ENCODE results near the gene TSPOAP1. TPM values are rescaled to one million over a fixed set of nuclear protein-coding genes. Genes with fewer than 3 reads are reported as not detected.

TSPOAP1 gene
- total RNA-seq, 1 donor from 2014 or later: 0.16 TPM

DNA sequence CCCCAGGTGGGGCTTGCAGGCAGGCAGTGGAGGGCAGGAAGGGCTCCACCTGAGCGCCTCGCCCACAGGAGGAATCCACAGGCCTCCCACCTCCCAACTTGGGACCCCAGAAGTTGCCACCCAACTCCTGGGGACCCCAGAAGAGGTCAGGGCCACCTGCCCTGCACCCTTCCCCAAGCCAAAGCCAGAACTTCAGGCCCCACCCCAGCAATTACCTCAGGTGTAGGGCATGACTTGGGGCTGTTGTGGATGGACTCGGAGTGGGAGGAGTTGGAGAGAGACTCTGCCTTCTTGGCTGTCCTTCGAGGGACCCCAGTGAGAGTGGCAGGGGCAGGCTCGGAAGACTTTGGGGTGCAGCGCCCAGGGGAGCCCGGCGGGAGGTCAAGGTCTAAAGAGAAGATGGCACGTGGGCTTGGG, 10.5 kb downstream of the TSPOAP1 start:
- no peak for DNase-seq (ENCODE audit: low read depth)

DNA sequence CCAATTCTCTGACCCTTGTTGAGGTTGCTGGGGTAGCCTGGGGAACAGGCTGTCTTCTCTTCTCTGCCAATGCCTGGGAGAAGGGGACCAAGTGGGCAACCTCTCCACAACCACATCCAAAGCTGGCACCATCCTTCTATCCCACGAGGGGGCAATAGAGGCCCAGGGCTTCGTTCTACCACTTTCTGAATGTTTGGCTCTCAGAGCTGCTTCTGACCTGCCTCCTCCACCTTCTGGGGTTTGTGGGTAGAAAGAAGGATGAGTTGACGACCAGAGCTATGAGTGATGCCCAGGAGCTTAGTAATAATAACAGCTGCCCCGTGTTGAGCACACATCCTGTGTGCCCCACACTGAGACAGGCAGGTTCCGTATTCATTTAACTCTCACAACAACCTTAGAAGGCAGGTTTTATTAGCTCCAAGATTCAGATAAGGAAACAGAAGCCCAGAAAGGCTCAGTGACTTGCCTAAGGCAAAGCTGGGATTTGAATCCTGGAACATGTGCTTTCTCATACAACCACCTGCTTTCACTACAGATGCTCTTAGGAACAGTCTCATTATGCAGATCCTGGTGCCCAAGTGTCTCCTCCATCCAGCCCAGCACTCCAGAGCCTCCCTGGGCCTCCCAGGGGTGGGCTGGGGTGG, 11.1 kb downstream of the TSPOAP1 start:
- DNase-seq (ENCODE audit: low read depth): peak; percentile 64

DNA sequence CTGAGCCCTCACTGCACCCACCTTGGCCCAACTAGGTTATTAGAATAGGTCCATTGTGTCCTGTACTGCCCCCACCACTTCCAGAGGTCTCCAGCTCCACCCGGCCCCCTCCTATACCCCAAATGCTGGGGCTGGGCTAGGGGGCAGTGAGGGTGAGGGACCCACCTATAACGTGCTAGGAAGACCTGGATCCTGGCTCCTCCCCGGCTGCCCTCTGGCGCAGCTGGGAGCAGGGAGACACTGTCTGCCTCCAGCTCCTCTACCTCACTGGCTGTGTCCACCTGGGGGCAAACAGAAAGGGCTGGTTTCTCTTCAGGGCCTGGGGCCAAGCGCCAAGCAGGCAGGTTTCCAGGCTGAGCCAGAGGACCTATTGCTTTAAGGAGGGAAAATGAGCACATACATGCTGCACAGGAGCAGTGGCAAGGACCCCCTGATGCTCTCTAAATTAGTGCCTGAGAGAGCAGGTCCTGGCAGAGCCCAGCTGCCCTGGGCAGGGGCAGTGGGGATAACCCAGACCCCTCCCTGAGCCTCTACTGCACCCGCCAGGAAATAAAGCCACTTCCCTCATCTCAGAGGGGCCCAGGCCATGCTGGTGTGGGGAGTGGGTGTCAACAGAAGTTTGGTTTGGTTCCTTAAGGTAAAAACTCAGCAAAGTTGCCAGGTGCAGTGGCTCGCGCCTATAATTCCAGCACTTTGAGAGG, 12.2 kb downstream of the TSPOAP1 start:
- DNase-seq (ENCODE audit: low read depth): no peak

DNA sequence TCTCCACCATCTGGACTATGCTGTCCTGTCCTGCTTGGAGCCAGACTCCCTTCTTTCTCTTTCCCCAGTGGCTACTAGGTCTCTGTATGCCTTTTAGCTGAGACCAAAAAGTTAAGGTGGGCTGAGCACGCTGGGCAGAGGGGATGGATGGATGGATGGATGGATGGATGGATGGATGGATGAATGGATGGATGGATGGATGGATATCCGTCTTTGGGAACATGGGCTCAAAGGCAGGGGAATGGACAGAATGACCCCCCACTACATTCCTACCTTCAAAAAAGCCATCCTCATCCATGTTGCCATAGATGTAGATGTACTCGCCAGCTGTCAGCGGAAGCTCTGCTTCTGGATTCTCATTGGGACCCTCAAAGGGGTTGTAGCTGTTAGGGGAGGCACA, 12.8 kb downstream of the TSPOAP1 start:
- no peak for DNase-seq (ENCODE audit: low read depth)

DNA sequence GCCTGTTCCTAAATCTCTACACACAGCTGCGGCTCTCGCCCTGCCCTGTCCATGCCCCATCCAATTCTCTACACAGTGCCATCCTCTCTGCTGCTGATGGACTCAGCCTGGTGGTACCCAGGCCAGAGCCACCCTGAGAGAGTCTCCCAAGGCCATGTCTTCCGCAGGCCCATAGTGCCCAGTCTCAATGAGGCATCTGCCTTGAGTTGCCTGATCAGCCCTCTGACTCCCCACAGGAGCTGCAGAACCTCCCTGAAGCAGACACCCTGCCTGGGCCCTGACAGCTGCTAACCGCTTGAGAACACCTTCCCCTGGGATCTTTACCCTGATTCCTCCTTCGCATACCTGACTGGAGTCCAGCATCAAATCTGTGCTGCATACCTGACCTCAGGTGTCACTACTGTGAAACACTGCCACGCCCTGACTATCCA, 13.3 kb downstream of the TSPOAP1 start:
- DNase-seq (ENCODE audit: low read depth): no peak

DNA sequence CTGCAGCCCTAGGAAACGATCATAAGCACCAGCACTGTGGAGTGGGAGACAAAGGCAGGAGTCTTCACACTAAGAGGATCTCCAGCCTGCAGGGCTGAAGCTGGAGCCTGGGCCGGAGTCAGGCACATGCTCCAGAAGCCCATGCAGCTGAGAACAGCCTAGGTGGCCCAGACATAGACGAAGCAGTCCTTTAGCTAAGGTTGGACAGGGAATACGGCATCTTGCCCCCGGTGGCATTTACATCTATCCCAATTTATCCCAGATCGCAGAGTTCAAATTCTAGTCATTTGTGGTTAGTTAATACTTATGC, 13.9 kb downstream of the TSPOAP1 start:
- DNase-seq (ENCODE audit: low read depth): no peak

DNA sequence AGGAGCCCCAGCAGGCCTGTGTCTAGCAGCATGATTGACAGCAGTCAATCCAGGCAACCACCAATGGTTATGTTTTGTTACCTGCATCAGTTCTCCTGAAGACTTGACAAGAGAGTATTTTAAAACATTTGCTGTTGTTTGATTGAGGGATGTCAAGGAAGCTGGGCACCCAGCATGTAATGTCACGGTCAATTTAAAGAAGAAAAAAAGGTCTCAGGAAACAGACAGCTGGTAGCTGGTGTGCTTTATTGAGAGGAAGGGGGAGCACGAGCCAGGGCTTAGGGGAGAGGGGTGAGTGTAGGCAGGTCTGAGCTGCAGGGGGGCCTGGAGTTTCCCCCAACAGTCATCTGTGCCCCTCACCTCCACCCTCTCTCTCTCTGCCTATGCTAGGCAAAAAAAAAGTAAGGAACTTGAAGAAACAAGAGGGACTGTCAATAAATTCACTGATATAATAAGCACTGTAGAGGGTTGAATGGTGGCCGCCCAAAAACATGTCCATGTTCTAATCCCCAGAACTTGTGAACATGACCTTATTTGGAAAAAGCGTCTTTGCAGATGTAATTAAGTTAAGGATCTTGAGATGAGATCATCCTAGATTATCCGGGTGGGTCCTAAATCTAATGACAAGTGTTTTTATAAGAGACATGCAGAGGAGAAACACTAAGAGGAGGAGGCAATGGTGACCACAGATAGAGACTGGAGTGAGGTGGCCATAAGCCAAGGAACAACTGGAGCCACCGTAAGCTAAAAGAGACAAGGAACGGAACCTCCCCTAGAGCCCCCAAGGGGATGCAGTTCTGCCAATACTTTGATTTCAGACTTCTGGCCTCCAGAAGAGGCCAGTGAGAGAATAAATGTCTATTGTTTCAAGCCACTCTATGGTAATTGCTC, 14.5 kb downstream of the TSPOAP1 start:
- no peak for DNase-seq (ENCODE audit: low read depth)

DNA sequence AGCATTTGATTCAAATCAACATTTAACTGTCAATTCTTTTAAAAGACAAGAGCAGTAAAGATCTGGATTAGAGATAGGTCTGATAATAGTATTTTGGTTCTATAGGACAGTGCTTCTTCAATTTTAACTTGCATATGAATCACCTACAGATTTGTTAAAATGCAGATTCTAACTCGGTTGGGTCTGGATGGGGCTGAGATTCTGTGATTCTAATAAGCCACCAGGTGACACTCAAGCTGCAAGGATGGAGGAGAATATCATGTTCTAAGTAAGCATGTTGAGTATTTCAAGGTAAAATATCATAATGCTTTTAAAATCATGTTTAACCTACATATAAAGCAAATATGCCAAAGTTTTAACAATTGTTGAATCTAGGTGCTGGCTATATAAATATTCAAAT, 15.8 kb downstream of the TSPOAP1 start:
- no peak for DNase-seq (ENCODE audit: low read depth)

DNA sequence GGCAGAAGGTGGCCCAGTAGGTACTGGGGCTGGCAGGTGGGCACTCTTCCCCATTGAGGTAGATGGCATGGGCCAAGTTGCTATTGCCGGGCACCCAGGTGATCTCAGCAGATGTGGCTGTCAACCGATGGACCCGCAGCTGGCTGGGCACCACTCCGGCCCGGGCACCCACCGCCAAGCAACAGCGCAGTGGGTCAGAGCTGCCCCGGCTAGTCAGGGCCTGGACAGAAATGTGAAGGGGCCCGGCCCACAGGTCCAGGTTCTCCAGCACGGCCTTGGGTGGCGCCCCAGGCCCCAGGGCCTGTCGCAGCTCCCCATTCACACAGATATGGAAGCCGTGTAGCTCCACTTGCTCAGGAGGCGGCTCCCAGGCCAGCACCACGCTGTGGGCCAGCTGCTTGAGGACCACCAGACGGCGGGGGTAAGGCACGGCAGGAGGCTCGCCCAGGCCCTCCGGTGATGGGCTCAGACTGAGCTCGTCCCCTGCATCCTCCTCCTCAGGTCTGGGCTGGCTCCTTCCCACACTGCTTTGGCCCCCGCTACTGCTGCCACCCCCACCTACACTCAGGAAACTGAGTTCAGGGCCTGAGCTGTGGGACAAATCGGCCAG, 16.5 kb downstream of the TSPOAP1 start:
- no peak for DNase-seq (ENCODE audit: low read depth)

DNA sequence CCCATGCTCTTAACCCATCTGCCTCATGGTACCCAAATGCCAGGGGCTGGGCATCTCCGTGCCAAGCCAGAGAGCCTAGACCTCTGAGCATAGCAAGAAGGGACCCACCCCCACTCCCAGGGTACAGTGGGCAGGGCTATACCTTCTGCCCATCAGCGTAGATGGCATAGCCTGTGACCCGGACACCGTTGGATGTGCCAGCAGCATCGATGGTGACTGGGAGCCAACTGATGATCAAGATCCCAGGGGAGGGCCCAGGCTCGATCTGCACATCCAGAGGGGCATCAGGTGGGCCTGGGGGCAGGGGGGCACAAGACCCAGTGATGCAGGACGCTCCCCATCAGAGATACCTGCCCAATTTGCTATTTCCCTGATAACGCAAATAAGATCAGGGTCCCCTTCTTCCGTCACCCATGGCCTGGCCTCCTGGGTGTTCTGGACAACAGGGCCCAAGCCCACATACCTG, 17.1 kb downstream of the TSPOAP1 start:
- DNase-seq (ENCODE audit: low read depth): no peak

DNA sequence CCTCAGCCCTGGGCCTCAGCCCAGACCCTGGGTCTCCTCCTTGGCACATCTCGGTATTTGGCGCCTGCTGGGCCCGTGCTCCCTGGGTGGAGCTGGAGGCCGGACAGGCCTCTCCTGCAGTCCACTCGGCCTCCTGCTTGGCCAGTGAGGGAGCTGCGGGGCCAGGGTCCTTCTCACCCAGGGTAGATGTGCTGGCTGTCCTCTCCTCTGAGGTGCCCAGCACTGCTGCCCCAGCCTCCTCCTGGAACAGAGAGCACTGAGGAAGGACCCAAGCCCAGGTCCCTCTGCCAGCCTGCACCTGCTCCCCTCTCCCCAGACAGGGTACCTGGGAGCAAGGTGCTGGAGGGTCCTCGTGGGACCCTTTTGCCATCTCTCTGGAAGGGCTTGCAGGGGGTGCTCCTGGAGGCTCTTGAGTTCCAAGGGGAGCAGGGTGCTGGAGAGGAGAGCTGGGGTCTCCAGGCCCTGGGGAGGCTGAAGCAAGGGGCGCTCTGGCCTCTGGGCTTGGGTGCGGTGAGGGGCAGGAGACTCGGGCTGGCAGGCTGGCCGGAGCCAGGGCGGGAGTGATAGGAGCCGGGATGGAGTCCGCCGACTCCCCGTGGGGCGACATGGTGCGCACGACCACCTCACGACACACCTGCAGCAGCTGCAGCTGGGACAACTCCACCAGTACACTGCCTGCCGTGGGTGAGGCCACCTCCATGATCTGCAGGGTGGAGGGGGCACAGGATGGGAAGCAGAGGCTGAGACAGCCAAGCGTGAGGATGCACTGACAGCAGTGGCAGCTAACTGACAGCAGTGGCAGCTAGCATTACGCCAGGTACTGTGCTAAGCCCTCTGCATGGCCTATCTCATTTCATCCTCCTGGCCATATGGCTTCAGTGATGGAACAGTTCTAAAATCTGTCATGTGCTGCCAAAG, 17.8 kb downstream of the TSPOAP1 start:
- DNase-seq (ENCODE audit: low read depth): no peak

DNA sequence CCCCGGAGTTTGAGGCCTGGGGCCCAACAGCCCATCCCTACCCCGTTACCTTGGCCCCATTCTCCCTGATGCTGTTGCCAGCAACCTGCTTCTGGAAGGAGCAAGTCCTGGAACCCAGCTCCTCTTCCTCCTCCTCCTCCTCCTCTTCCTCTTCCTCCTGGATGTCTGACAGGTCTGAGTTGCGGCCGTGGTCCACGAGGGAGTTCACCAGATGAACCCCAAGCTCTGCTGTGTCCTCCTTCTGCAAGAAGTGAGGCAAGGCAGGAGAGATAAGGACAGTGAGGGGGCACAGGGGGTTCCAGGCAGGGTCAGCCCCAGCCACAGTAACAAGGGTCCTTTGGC, 18.7 kb downstream of the TSPOAP1 start:
- no peak for DNase-seq (ENCODE audit: low read depth)

DNA sequence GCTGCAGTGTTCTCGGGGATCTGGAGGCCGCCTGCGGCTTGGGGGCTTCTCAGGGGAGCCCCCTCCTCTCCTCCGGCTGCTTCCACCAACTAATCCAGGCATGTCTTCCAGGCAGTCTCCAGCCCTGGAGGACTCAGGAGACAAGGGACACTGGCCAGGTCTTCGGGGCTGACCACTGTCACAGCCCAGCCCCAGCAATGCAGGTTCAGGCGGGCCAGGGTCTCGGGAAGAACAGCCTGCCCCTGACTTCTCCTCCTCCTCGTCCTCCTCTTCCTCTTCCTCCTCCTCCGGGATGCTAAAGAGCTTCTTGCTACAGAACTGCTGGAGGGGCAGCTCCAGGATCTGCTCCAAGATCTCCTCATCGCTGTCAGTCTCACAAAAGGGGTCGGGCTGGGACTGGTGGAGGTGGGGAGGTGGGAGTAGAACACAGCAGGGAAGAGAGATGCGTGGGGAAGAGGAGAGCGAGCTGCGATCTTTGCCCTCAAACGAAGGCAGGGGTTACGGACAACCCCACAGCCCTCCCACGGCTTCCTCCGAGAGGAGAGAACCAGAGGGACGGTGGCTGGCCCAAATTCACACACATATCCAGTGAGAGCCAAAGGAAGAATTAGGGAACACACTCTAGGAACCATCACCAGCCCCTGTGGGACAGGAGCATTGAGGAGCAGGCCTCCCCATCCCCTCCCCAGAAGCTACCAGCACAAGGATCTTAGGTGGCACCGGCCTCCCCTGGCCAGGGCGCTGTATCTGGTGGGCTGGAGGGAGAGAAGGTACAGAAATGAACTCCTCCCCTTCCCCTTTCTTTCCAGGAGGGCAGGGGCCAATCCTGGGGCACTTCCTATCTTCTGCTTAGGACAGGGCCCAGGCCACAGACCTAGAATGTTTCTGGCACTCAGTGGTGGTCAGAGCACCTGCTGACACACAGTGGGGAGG, 19.3 kb downstream of the TSPOAP1 start:
- DNase-seq (ENCODE audit: low read depth): no peak

DNA sequence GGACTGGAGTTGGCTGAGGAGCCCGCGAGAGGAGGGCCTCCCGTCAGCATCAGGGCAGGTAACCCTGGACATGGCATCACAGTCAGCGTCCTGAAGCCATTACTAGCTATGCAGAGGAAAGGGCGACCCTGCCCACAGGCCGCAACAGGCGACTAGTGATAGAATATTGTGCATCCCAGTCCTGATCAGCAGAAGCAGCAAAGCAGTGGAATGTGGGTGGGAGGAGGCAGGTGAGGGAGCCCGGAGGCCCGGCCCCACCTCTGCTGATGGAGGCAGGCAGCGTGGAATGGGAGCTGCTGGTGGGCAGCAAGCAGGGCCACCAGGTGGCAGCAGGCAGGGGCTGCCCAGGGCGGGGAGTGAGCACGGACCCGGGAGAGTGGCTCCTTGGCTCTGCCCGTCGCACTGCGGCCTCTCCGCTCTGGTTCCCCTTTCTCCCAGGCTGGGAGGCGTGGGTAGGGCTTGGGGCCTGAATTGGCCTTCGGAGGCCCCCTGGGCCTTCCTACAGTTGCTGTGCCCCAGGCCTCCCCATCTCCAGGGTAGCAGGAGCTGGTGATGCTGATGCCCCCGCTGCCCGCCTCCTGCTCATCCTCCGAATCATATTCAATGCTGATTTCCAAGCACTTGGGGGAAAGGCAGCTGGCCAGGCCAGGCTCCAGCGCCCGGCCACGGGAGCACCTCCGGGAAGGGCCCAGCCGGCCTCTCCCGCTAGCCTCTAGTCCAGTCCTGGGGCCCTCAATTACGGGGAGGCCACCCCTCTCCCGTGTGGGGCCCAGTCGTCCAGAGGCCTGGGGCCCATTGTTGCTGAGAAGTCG, 20.2 kb downstream of the TSPOAP1 start:
- DNase-seq (ENCODE audit: low read depth): peak; percentile 1

DNA sequence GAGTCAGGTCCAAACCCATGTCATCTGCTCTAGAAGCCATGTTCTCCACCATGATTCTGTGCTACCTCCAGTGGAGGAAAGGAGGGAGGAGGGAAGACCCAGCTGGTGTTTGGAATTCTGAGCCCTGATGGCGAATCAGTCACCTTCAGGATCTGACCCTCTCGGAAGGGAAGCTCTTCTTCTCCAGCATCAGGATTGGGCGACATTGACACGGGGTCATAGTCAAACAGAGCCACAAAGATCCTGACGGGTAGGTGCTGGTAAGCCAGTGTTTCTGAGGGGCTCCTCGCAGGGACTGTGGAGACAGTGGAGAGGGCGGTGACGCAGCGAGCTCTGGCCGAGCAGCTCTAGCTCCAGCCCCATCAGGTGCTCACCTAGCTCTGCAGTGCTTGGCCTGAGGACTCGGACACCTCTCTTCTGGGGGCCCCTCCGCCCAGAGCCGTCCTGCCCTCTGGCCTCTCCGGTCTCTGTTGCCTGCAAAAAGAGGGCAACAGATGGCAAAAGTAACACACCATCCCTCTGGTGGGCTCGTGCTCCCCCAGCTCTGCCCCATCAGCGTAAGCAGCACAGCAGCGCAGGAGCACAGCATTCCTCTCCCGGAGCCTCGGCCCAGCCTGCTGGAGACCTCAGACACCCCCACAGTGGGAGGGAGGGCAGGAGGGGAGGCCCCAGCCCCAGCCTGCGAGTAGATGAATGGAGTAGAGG, 21.0 kb downstream of the TSPOAP1 start:
- no peak for DNase-seq (ENCODE audit: low read depth)

DNA sequence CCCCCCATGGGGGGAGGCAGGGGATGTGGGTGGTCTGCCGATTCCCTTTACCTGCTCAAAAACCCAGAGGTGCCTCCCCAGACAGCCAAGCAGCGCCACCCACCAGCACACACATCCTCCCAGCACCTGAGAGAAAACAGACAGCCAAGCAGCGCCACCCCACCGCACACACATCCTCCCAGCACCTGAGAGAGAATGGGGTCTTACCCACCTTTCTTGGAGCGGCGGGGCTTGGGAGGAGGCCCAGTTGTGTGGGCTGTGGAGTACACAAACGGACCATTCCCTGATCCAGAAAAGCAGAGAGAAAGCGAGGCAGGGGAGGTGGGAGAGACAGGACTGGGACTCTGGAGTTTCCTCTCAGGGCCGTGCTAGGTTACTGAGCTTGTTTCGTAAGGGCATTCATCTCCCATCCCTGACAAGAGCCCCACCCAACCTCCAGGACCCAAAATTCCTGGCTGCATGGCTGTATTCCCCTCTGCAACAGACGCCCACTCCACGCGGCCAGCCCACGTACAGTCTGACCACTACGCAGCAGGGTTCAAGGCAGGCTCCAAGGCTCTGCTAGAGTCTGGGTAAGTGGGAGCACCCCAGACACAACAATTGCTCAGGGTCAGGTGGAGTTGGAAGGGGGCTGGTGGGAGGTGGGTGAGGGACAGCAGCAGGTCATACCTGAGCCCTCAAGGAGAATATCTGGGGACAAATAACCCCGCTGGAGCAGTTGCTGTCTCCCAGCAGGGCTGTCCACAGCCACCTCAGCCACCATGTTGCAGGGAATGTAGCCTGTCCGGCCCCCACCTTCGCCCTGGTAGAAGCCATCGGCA, 22.3 kb downstream of the TSPOAP1 start:
- DNase-seq (ENCODE audit: low read depth): no peak

DNA sequence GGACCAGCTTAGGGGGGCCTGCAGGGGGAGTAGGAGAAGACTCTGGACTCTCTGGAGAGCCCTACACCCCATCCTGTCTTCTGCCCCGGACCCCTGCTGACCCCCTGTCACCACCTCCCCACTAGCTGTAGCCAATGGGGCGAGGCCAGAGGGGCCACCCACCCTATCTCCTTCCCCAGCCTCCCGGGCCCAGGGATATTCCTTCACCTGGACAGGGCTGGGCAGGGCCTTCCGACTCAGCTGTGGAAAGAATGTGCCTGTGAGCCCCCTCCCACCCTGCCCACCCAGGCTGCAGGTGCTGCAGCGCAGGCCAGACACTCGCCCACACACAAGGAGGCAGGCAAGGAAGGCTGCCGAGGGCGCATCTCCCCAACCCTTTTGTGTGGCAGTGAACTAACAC, 23.0 kb downstream of the TSPOAP1 start:
- no peak for DNase-seq (ENCODE audit: low read depth)

Data from myocyte (in vitro differentiated cells).